Testis (tissue), 2 donors: Measurements from ENCODE around the gene SNX10.

Experiments
- CTCF ChIP-seq, 3 experiments: fragments of 450-650 bp in 2 of 3; fragments of 200-600 bp in 1 of 3; sonication (generic) in 1 of 3; IDR thresholded peaks; one replicate each; pipeline ENCODE4 v1.5.1; 2016 to 2019; ENCODE audit warnings: antibody characterized with exemption in 3 of 3, mild to moderate bottlenecking in 2 of 3, moderate library complexity in 1 of 3
- POLR2A ChIP-seq: fragments of 450-650 bp; IDR thresholded peaks from one replicate; pipeline ENCODE4 v1.6.1; 2017; ENCODE audit warnings: antibody characterized with exemption, mild to moderate bottlenecking, moderate library complexity

- TF ChIP-seq CTCF (IDR thresholded peaks at IDR 0.05) (no peak), POLR2A (no peak)
These were observed 45.7 kb downstream of the SNX10 start for GRCh38 chr7:26337232-26337865.
